MM.1S (cell line): Measurements from ENCODE around the gene CR2.

Experiments
- DNase-seq: peaks from one replicate; pipeline ENCODE4 v3.0.0-alpha.2; 2015
- H2AFZ ChIP-seq: fragments of 300-600 bp; sonication (generic); 2 replicates; pipeline ENCODE4 v1.6.0; 2016; ENCODE audit warnings: antibody characterized with exemption, low read length
- H3F3A ChIP-seq: fragments of 300-600 bp; sonication (generic); 2 replicates; pipeline ENCODE4 v1.6.1; 2016; ENCODE audit warnings: mild to moderate bottlenecking, antibody characterized with exemption, low read length, moderate library complexity, mixed read lengths; ENCODE audit not compliant: insufficient read depth
- H3K27ac ChIP-seq: fragments of 300-600 bp; sonication (generic); 2 replicates; pipeline ENCODE4 v1.5.1; 2016; ENCODE audit warnings: mild to moderate bottlenecking, low read length
- H3K27me3 ChIP-seq: fragments of 300-600 bp; sonication (generic); replicated peaks from 2 replicates; pipeline ENCODE4 v1.6.0; 2016; ENCODE audit warnings: low read length; ENCODE audit not compliant: insufficient read depth
- H3K36me3 ChIP-seq: fragments of 300-600 bp; sonication (generic); replicated peaks from 2 replicates; pipeline ENCODE4 v1.6.1; 2016; ENCODE audit warnings: mild to moderate bottlenecking, low read length, mixed read lengths; ENCODE audit not compliant: insufficient read depth
- H3K4me1 ChIP-seq: fragments of 300-600 bp; sonication (generic); 2 replicates; pipeline ENCODE4 v1.6.1; 2016; ENCODE audit warnings: low read length, mixed read lengths
- H3K4me2 ChIP-seq: fragments of 300-600 bp; sonication (generic); 2 replicates; pipeline ENCODE4 v1.6.0; 2016; ENCODE audit warnings: low read depth, low read length
- H3K4me3 ChIP-seq: fragments of 300-600 bp; sonication (generic); 2 replicates; pipeline ENCODE4 v1.5.1; 2016; ENCODE audit warnings: low read length, mixed read lengths
- H3K79me2 ChIP-seq: fragments of 300-600 bp; sonication (generic); 2 replicates; pipeline ENCODE4 v1.6.1; 2016; ENCODE audit warnings: mixed run types, low read length, mixed read lengths
- H3K9ac ChIP-seq: fragments of 300-600 bp; sonication (generic); 2 replicates; pipeline ENCODE4 v1.6.1; 2016; ENCODE audit warnings: low read length, mixed read lengths
- H3K9me2 ChIP-seq: fragments of 300-600 bp; sonication (generic); replicated peaks from 2 replicates; pipeline ENCODE4 v1.6.1; 2016; ENCODE audit warnings: mild to moderate bottlenecking, low read length, mixed read lengths; ENCODE audit not compliant: insufficient read depth
- H3K9me3 ChIP-seq: fragments of 300-600 bp; sonication (generic); replicated peaks from 2 replicates; pipeline ENCODE4 v1.6.1; 2016; ENCODE audit warnings: mild to moderate bottlenecking, low read length, mixed read lengths; ENCODE audit not compliant: insufficient read depth
- H4K20me1 ChIP-seq: fragments of 300-600 bp; sonication (generic); 2 replicates; pipeline ENCODE4 v1.6.1; 2016; ENCODE audit warnings: mild to moderate bottlenecking, low read length, moderate library complexity, mixed read lengths; ENCODE audit not compliant: insufficient read depth
- EZH2 ChIP-seq: fragments of 300-600 bp; sonication (generic); optimal IDR thresholded peaks from 2 replicates; pipeline ENCODE3; 2017; ENCODE audit warnings: low read depth, mild to moderate bottlenecking, antibody characterized with exemption, low read length, mixed read lengths
- EZH2phosphoT487 ChIP-seq: fragments of 300-600 bp; sonication (generic); IDR thresholded peaks from 2 replicates; pipeline ENCODE4 v1.6.1; 2018; ENCODE audit warnings: antibody characterized with exemption, low read length
- TF ChIP-seq, protein P1 (sequence below): fragments of 300-600 bp; sonication (generic); IDR thresholded peaks from 2 replicates; pipeline ENCODE4 v1.5.1; 2016; ENCODE audit warnings: antibody characterized with exemption, low read length, mixed read lengths

CR2 gene

GRCh38 chr1:207427832-207428585, 26.1 kb upstream of the CR2 start:
- no peaks in the 10 kb centered on the region for H3K79me2 ChIP-seq
- no peak overlapping the region for H2AFZ ChIP-seq
- H3K27ac ChIP-seq = no peak overlapping the region
- H3K4me1 ChIP-seq = no peaks in the 10 kb centered on the region
- no peaks in the 10 kb centered on the region for H3F3A ChIP-seq
- no peak overlapping the region for H3K4me2 ChIP-seq
- no peaks in the 10 kb centered on the region for H3K9me2 ChIP-seq
- H3K27me3 ChIP-seq = no peaks in the 10 kb centered on the region
- no peaks in the 10 kb centered on the region for H3K9me3 ChIP-seq
- no peaks in the 10 kb centered on the region for H4K20me1 ChIP-seq
- H3K36me3 ChIP-seq = no peaks in the 10 kb centered on the region
- DNase-seq = no peak
- TF ChIP-seq EZH2 (no peak), EZH2phosphoT487 (no peak)
- TF ChIP-seq, protein P1, sequence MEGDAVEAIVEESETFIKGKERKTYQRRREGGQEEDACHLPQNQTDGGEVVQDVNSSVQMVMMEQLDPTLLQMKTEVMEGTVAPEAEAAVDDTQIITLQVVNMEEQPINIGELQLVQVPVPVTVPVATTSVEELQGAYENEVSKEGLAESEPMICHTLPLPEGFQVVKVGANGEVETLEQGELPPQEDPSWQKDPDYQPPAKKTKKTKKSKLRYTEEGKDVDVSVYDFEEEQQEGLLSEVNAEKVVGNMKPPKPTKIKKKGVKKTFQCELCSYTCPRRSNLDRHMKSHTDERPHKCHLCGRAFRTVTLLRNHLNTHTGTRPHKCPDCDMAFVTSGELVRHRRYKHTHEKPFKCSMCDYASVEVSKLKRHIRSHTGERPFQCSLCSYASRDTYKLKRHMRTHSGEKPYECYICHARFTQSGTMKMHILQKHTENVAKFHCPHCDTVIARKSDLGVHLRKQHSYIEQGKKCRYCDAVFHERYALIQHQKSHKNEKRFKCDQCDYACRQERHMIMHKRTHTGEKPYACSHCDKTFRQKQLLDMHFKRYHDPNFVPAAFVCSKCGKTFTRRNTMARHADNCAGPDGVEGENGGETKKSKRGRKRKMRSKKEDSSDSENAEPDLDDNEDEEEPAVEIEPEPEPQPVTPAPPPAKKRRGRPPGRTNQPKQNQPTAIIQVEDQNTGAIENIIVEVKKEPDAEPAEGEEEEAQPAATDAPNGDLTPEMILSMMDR = no peak
- no peak overlapping the region for H3K4me3 ChIP-seq
- no peak overlapping the region for H3K9ac ChIP-seq

GRCh38 chr1:207428783-207429182, 25.3 kb upstream of the CR2 start:
- Histone ChIP-seq H2AFZ (no peak overlapping the region), H3K4me3 (no peak overlapping the region), H3F3A (no peaks in the 10 kb centered on the region), H3K4me2 (no peak overlapping the region), H3K27me3 (no peaks in the 10 kb centered on the region), H4K20me1 (no peaks in the 10 kb centered on the region), H3K36me3 (no peaks in the 10 kb centered on the region), H3K9ac (no peak overlapping the region), H3K9me2 (no peaks in the 10 kb centered on the region), H3K9me3 (no peaks in the 10 kb centered on the region), H3K79me2 (no peaks in the 10 kb centered on the region), H3K4me1 (no peaks in the 10 kb centered on the region), H3K27ac (no peak overlapping the region)
- no peak for DNase-seq
- no peak for TF ChIP-seq EZH2
- TF ChIP-seq, protein P1 = no peak
- TF ChIP-seq EZH2phosphoT487 = no peak

GRCh38 chr1:207429963-207430362, 24.2 kb upstream of the CR2 start:
- TF ChIP-seq, protein P1 = no peak
- TF ChIP-seq EZH2 = no peak
- no peak for TF ChIP-seq EZH2phosphoT487
- Histone ChIP-seq H3K4me3 (no peak overlapping the region), H3K27ac (no peak overlapping the region), H2AFZ (no peak overlapping the region), H3K9me2 (no peaks in the 10 kb centered on the region), H3K4me2 (no peak overlapping the region), H3K27me3 (no peaks in the 10 kb centered on the region), H3K4me1 (no peaks in the 10 kb centered on the region), H3K36me3 (no peaks in the 10 kb centered on the region), H3K9me3 (no peaks in the 10 kb centered on the region), H3K79me2 (no peaks in the 10 kb centered on the region), H3K9ac (no peak overlapping the region), H4K20me1 (no peaks in the 10 kb centered on the region), H3F3A (no peaks in the 10 kb centered on the region)
- no peak for DNase-seq
